H1 (cell line): Measurements from ENCODE around the gene CSNK1D. TPM values are rescaled to one million over a fixed set of nuclear protein-coding genes. Genes with fewer than 3 reads are reported as not detected.

Experiments
- CBX5 ChIP-seq: fragments of 300-800, 300-1000 bp; sonication (generic); IDR thresholded peaks from 2 replicates; pipeline ENCODE4 v1.7.1; 2016; ENCODE audit warnings: antibody characterized with exemption, low read length, low read depth
- CHD7 ChIP-seq: fragments of 300-600 bp; sonication (generic); IDR thresholded peaks from 2 replicates; pipeline ENCODE4 v1.7.1; 2012; ENCODE audit warnings: low read length, moderate library complexity, mild to moderate bottlenecking, inconsistent platforms; ENCODE audit not compliant: insufficient replicate concordance
- CREB1 ChIP-seq: IDR thresholded peaks from 2 replicates; pipeline ENCODE4 v1.6.1; 2012; ENCODE audit warnings: inconsistent platforms
- CTBP2 ChIP-seq: IDR thresholded peaks from 2 replicates; pipeline ENCODE4 v1.7.0; 2011; ENCODE audit warnings: borderline replicate concordance, mild to moderate bottlenecking, moderate library complexity, mixed read lengths, low read length; ENCODE audit not compliant: insufficient read depth, insufficient read length
- E2F6 ChIP-seq: IDR thresholded peaks from 2 replicates; pipeline ENCODE4 v1.6.1; 2012; ENCODE audit warnings: inconsistent platforms
- NANOG ChIP-seq: IDR thresholded peaks from 2 replicates; pipeline ENCODE4 v1.6.1; 2011; ENCODE audit warnings: low read length, low read depth, mild to moderate bottlenecking, inconsistent platforms; ENCODE audit not compliant: insufficient read depth, poor library complexity, severe bottlenecking
- POLR2AphosphoS5 ChIP-seq: IDR thresholded peaks from 2 replicates; pipeline ENCODE4 v1.6.1; 2011; ENCODE audit warnings: low read depth, low read length
- RNF2 ChIP-seq: fragments of 200-900, 300-1000 bp; sonication (generic); IDR thresholded peaks from 2 replicates; pipeline ENCODE4 v1.7.1; 2016; ENCODE audit warnings: borderline replicate concordance, low read depth, mild to moderate bottlenecking, antibody characterized with exemption, low read length; ENCODE audit not compliant: poor library complexity, severe bottlenecking; ENCODE audit errors: missing control alignments
- RXRA ChIP-seq: IDR thresholded peaks from 2 replicates; pipeline ENCODE4 v1.6.1; 2011; ENCODE audit warnings: low read depth, mild to moderate bottlenecking, low read length, moderate library complexity; ENCODE audit not compliant: insufficient read depth
- polyA plus RNA-seq, 7 experiments: library from polyadenylated mRNA; depleted of rRNA in 3 of 7; stranded (reverse) in 5 of 7; unstranded in 2 of 7; fragments of >200 nt in 5 of 7; fragments of 200-250 nt in 2 of 7; gene quantifications; 1 replicate in 5 of 7; 2 replicates in 1 of 7; 4 replicates in 1 of 7; pipeline versions ENCODE4 v1.2.1 to v1.2.3, GENCODE V29; 2011 to 2013; ENCODE audit warnings: missing spikeins in 2 of 7, mixed read lengths in 2 of 7
- total RNA-seq: library from RNA; stranded (reverse); fragmentation: NEBNext Ultra II Directional; extraction: Animal tissue kit (Norgen Biotek cat#: 25700); gene quantifications from 2 replicates; pipeline ENCODE4 v1.2.1, GENCODE V29; 2021
- TF ChIP-seq, protein P1 (sequence below): IDR thresholded peaks from 2 replicates; pipeline ENCODE4 v1.6.1; 2011; ENCODE audit warnings: low read depth, mild to moderate bottlenecking, low read length; ENCODE audit not compliant: insufficient read depth

CSNK1D gene
- total and polyA plus RNA-seq, 2 of the 8 experiments (the other 6 are each of a cell fraction or from before 2014, with no cell fraction given): 73.5 to 103 TPM

- TF ChIP-seq CHD7 (no peak), CREB1 (no peak), CBX5 (no peak), RNF2 (no peak), POLR2AphosphoS5 (no peak), NANOG (no peak), E2F6 (no peak), RXRA (no peak), CTBP2 (no peak)
- TF ChIP-seq, protein P1, sequence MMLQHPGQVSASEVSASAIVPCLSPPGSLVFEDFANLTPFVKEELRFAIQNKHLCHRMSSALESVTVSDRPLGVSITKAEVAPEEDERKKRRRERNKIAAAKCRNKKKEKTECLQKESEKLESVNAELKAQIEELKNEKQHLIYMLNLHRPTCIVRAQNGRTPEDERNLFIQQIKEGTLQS: no peak
These were observed 21.9 kb upstream of the CSNK1D start (continued) for GRCh38 chr17:82295472-82295814.
